Keratinocyte (primary cell): ENCODE results near the gene MFSD11. TPM values are rescaled to one million over a fixed set of nuclear protein-coding genes. Genes with fewer than 3 reads are reported as not detected.

Experiments used
- DNase-seq: peaks from one replicate; pipeline ENCODE4 v3.0.0-alpha.2; 2011; ENCODE audit warnings: low read depth, missing footprints, low spot score
- FAIRE-seq: peaks from 2 replicates; lab custom pipeline; 2011; peaks lifted over from hg19 to GRCh38; lab: Jason Lieb, UNC
- H2AFZ ChIP-seq: 2 replicates; pipeline ENCODE4 v1.6.0; 2012; ENCODE audit warnings: low read length, control low read depth, inconsistent platforms; ENCODE audit not compliant: control insufficient read depth
- H3K27ac ChIP-seq: 2 replicates; pipeline ENCODE4 v1.5.1; 2011; ENCODE audit warnings: low read length; ENCODE audit not compliant: control insufficient read depth, insufficient read depth
- H3K27me3 ChIP-seq: 3 replicates; pipeline ENCODE4 v1.6.0; 2011; ENCODE audit warnings: low read length; ENCODE audit not compliant: control insufficient read depth, insufficient read depth; ENCODE audit errors: extremely low read depth
- H3K36me3 ChIP-seq, 2 experiments: 2 replicates in 1 of 2; 3 replicates in 1 of 2; pipeline ENCODE4 v1.5.1; 2011; ENCODE audit warnings: low read length in 2 of 2, mild to moderate bottlenecking in 1 of 2; ENCODE audit not compliant: control insufficient read depth in 2 of 2, insufficient read depth in 2 of 2; ENCODE audit errors: extremely low read depth in 1 of 2
- H3K4me1 ChIP-seq: 3 replicates; pipeline ENCODE4 v1.5.1; 2011; ENCODE audit warnings: low read length; ENCODE audit not compliant: control insufficient read depth, insufficient read depth; ENCODE audit errors: extremely low read depth
- H3K4me2 ChIP-seq: 3 replicates; pipeline ENCODE4 v1.6.0; 2011; ENCODE audit warnings: low read depth, low read length; ENCODE audit not compliant: control insufficient read depth, insufficient read depth; ENCODE audit errors: extremely low read depth
- H3K4me3 ChIP-seq, 3 experiments: fragments of 200-600 bp in 1 of 3; sonication (generic) in 1 of 3; 2 replicates in 2 of 3; 3 replicates in 1 of 3; pipeline ENCODE4 v1.5.1; 2011 to 2016; ENCODE audit warnings: low read length in 3 of 3, mild to moderate bottlenecking in 3 of 3, control low read depth in 2 of 3, inconsistent platforms in 1 of 3, low read depth in 1 of 3, mixed read lengths in 1 of 3, mixed run types in 1 of 3, moderate library complexity in 1 of 3; ENCODE audit not compliant: control insufficient read depth in 2 of 3, insufficient read depth in 2 of 3; ENCODE audit errors: extremely low read depth in 1 of 3
- H3K79me2 ChIP-seq: 2 replicates; pipeline ENCODE4 v1.6.0; 2012; ENCODE audit warnings: low read length; ENCODE audit not compliant: control insufficient read depth, insufficient read depth
- H3K9ac ChIP-seq: 3 replicates; pipeline ENCODE4 v1.6.0; 2011; ENCODE audit warnings: low read length; ENCODE audit not compliant: control insufficient read depth, insufficient read depth; ENCODE audit errors: extremely low read depth
- H3K9me1 ChIP-seq: 3 replicates; pipeline ENCODE4 v1.6.0; 2011; ENCODE audit warnings: low read length; ENCODE audit not compliant: control insufficient read depth, insufficient read depth; ENCODE audit errors: extremely low read depth
- H3K9me3 ChIP-seq: 2 replicates; pipeline ENCODE4 v1.5.1; 2012; ENCODE audit warnings: low read depth, low read length; ENCODE audit not compliant: control insufficient read depth
- H4K20me1 ChIP-seq: 3 replicates; pipeline ENCODE4 v1.6.0; 2011; ENCODE audit warnings: low read length; ENCODE audit not compliant: control insufficient read depth, insufficient read depth; ENCODE audit errors: extremely low read depth
- CTCF ChIP-seq, 3 experiments: IDR thresholded peaks in 1 of 3; conservative IDR thresholded peaks in 1 of 3; optimal IDR thresholded peaks in 1 of 3; 2 replicates in 2 of 3; 3 replicates in 1 of 3; pipeline versions ENCODE3 to v1.5.1; 2011; ENCODE audit warnings: low read length in 3 of 3, mild to moderate bottlenecking in 3 of 3, moderate library complexity in 2 of 3, control low read depth in 1 of 3, inconsistent platforms in 1 of 3; ENCODE audit not compliant: insufficient read depth in 2 of 3; ENCODE audit errors: extremely low read depth in 1 of 3
- EZH2 ChIP-seq: IDR thresholded peaks from one replicate; pipeline ENCODE4 v1.6.1; 2012; ENCODE audit warnings: inconsistent platforms, mild to moderate bottlenecking, low read length, moderate library complexity
- dilution Hi-C: fragments of 300-500 bp; cut with MboI; formaldehyde crosslinking; loops from one replicate; pipeline ENCODE4 v1.7.0; 2020; ENCODE audit warnings: low sequenced_read_pairs; ENCODE audit not compliant: extremely low pct_ligation_motif_present
- polyA plus RNA-seq, 5 experiments: library from polyadenylated mRNA; depleted of rRNA in 3 of 5; stranded (reverse) in 3 of 5; stranded (forward) in 1 of 5; unstranded in 1 of 5; fragments of >200 nt; gene quantifications; 1 replicate in 1 of 5; 2 replicates in 3 of 5; 3 replicates in 1 of 5; pipeline versions ENCODE4 v1.2.1 to v1.2.3, GENCODE V29; 2011 to 2012; ENCODE audit warnings: missing spikeins in 2 of 5, low read depth in 1 of 5, low replicate concordance in 1 of 5

The MFSD11 gene
- polyA plus RNA-seq, 1 donor (not counting 4 experiments of a cell fraction or from before 2014, with no cell fraction given), result 14.6 TPM

DNA sequence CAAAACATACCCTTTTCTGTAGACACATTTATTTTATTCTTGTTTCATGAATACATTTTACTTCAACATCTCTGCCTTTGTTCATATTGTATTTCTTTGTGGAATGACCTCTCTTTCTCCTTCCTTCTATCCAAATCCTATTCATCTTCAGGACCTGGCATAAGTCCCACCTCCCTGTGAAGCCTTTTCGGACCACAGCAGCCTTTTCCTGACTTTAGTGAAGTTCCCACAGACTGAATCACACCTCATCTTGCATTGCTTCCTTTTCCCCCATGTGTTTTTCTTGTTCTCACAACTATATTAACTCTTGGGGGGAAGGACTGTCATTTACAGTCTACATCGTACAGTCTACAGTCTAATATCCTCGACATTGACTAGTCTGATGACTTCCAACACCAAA lies 58.2 kb downstream of the MFSD11 start:
- no peak overlapping the region for H3K27ac ChIP-seq
- H3K9me3 ChIP-seq, result no peaks in the 10 kb centered on the region
- FAIRE-seq (no peak), DNase-seq (no peak)
- no peaks in the 10 kb centered on the region for H3K36me3 ChIP-seq
- H3K4me1 ChIP-seq, result peaks cover 12% of the 10 kb centered on the region
- no peaks in the 10 kb centered on the region for H3K79me2 ChIP-seq
- no peak for TF ChIP-seq CTCF (optimal IDR thresholded peaks at IDR 0.05 in 1 of 3, IDR thresholded peaks at IDR 0.05 in 1 of 3, conservative IDR thresholded peaks at IDR 0.05 in 1 of 3; ENCODE audit: extremely low read depth in 1 of 3, insufficient read depth in 2 of 3, low read length in 3 of 3)
- TF ChIP-seq EZH2, result no peak
- H3K4me3 ChIP-seq, result no peak overlapping the region
- no peak overlapping the region for H3K9ac ChIP-seq
- H2AFZ ChIP-seq, result no peak overlapping the region
- dilution Hi-C loops, result no loop called here
- H3K4me2 ChIP-seq, result no peak overlapping the region
- no peaks in the 10 kb centered on the region for H3K27me3 ChIP-seq
- H4K20me1 ChIP-seq, result no peaks in the 10 kb centered on the region
- no peaks in the 10 kb centered on the region for H3K9me1 ChIP-seq

GRCh38 chr17:76797241-76797840 lies 59.4 kb downstream of the MFSD11 start:
- Histone ChIP-seq H3K27ac (no peak overlapping the region), H3K79me2 (no peaks in the 10 kb centered on the region), H3K9me3 (no peaks in the 10 kb centered on the region), H3K4me1 (peaks cover 3% of the 10 kb centered on the region), H3K9ac (no peak overlapping the region), H2AFZ (no peak overlapping the region), H3K4me3 (no peak overlapping the region), H4K20me1 (no peaks in the 10 kb centered on the region), H3K36me3 (no peaks in the 10 kb centered on the region), H3K9me1 (no peaks in the 10 kb centered on the region), H3K4me2 (no peak overlapping the region), H3K27me3 (no peaks in the 10 kb centered on the region)
- dilution Hi-C loops, result no loop called here
- FAIRE-seq (no peak), DNase-seq (no peak)
- no peak for TF ChIP-seq CTCF (optimal IDR thresholded peaks at IDR 0.05 in 1 of 3, IDR thresholded peaks at IDR 0.05 in 1 of 3, conservative IDR thresholded peaks at IDR 0.05 in 1 of 3; ENCODE audit: extremely low read depth in 1 of 3, insufficient read depth in 2 of 3, low read length in 3 of 3)
- TF ChIP-seq EZH2, result no peak
